GM21529 (cell line): ENCODE measurements around the gene SPRTN.

ENCODE experiments used
- ATAC-seq: cut with Tn5 transposase; IDR thresholded peaks from one replicate; pipeline ENCODE4 v1.9.1; 2021; ENCODE audit not compliant: unreplicated experiment

SPRTN gene

GRCh38 chr1:231376101-231376500, 38.0 kb downstream of the SPRTN start:
- no peak for ATAC-seq

GRCh38 chr1:231376875-231377549, 38.9 kb downstream of the SPRTN start:
- ATAC-seq: peak; percentile 56

- ATAC-seq: no peak
These were observed 43.6 kb downstream of the SPRTN start for GRCh38 chr1:231381729-231382128.

- no peak for ATAC-seq
These were observed 44.3 kb downstream of the SPRTN start for GRCh38 chr1:231382426-231382825.

- ATAC-seq: no peak
These were observed 45.2 kb downstream of the SPRTN start for GRCh38 chr1:231383159-231383860.

GRCh38 chr1:231384696-231385415, 46.8 kb downstream of the SPRTN start:
- ATAC-seq: no peak

- no peak for ATAC-seq
These were observed 47.3 kb downstream of the SPRTN start for GRCh38 chr1:231385416-231385748.

- no peak for ATAC-seq
These were observed 48.4 kb downstream of the SPRTN start for GRCh38 chr1:231386466-231386865.

GRCh38 chr1:231387770-231388669, 49.9 kb downstream of the SPRTN start:
- ATAC-seq: no peak

- ATAC-seq: no peak
These were observed 52.0 kb downstream of the SPRTN start for GRCh38 chr1:231390071-231390470.

GRCh38 chr1:231392389-231393131, 54.5 kb downstream of the SPRTN start:
- ATAC-seq: no peak

GRCh38 chr1:231393668-231394067, 55.6 kb downstream of the SPRTN start:
- ATAC-seq: no peak

- ATAC-seq: no peak
These were observed 57.2 kb downstream of the SPRTN start for GRCh38 chr1:231395076-231395997.

- ATAC-seq: no peak
These were observed 57.9 kb downstream of the SPRTN start for GRCh38 chr1:231395998-231396390.

- ATAC-seq: no peak
These were observed 58.5 kb downstream of the SPRTN start for GRCh38 chr1:231396643-231397042.

GRCh38 chr1:231397886-231398671, 60.0 kb downstream of the SPRTN start:
- ATAC-seq: no peak

GRCh38 chr1:231401478-231401877, 63.4 kb downstream of the SPRTN start:
- ATAC-seq: no peak

- no peak for ATAC-seq
These were observed 66.2 kb downstream of the SPRTN start for GRCh38 chr1:231404318-231404717.
